NCI-H146 (cell line): Measurements from ENCODE around the gene ABCC11.
"Not testable (repeated sequence)": the region's sequence is repeated elsewhere in the genome, so short reads cannot be mapped to it uniquely, and the experiment has no call there.

Source experiments
- DNase-seq: peaks from one replicate; lab custom pipeline; 2025; lab: John Stamatoyannopoulos, UW

Gene ABCC11

DNA sequence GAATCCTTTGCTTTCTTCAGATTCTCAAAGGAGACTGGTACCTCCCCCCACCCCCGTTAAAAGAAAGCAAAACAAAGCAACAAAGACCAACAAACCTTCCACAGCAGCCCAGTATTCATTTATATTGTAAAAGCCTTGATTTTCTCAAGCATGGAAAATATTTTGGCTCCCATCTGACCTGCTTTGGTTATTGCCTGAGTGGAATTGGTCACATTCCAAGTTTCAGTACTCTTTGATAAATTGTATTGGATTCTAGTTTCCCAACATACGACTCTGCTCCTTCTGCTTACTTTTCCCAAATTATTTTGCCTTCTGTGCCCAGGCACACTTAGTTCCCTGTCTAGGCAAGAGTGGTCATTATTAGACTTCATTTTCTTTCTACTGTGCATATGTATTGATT lies 1.3 kb downstream of the ABCC11 start:
- no peak for DNase-seq

DNA sequence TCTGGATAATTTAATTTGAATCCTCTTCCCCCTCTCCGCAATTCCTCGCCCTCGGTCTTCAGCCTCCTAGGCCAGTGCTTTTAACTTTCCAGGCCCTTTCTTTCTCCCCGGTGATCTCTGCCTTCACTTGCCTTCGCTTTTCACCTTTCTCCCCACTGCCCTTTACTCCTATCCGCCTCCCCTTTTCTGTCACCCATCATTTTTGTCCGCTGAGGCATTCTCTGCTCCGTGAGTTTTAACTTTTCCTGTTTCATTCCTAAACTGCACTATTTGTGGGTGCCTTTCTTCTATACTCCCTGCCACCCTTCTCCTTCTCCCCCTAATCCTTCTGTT lies 2.5 kb downstream of the ABCC11 start:
- no peak for DNase-seq

DNA sequence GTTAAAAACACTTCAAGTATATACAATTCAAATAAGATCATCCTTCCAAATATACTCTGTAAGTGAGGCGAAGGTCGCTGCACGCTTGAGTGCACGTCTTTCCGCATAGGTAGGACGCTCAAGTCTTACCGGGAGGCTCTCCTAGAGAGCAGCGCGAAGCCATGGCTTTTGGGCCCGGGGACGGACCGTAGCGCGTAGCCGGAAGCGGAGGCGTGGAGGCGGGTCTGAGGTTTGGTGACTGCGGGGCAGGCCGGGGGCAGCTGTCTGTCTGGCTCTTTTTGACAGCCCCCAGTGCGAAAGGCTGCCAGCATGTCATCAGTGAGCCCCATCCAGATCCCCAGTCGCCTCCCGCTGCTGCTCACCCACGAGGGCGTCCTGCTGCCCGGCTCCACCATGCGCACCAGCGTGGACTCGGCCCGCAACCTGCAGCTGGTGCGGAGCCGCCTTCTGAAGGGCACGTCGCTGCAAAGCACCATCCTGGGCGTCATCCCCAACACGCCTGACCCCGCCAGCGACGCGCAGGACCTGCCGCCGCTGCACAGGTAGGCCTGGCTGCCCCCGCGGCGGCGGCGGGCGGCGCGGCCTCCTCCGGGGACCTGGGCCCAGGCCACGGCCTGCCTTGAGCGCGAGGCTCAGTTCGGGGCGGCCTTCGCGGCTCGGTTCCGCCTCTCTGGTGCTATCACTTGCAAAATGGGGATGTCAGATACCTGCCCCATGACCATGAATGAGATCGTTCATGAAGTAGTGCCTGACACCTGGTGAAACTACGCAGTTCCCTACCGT lies 3.1 kb downstream of the ABCC11 start, which contains the start of gene LONP2:
LONP2 (plus strand) TSS at position 221 of the 783 bp plus-strand sequence; CDS start at position 310, 89 bp downstream.
- peak; percentile 84 for DNase-seq

DNA sequence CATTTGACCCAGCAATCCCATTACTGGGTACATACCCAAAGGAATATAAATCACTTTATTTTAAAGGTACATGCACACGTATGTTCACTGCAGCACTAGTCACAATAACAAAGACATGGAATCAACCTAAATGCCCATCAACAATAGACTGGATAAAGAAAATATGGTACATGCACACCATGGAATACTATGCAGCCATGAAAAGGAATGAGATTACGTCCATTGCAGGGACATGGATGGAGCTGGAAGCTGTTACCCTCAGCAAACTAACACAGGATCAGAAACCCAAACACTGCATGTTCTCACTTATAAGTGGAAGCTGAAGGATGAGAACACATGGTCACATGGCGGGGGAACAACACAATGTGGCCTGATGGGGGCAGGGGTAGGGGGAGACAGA lies 7.2 kb downstream of the ABCC11 start:
- DNase-seq, result not testable (repeated sequence)

DNA sequence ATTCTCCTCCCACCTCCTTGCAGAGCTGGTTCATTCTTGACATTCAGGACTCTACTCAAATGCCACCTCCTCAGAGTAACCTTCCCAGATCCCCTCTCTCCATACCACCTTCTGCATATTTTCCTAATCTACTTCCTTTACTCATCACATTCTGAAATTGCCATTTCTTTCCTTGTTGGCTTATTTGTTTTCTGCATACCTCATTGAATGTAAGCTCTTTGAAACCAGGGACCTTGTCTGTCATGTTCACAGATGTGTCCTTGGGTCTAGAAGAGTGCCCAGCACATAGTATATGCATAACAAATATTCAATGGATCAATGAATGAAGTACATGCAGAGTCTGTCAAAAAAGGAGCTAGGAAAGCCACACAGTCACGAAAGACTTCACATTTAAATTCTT lies 11.1 kb downstream of the ABCC11 start:
- DNase-seq, result no peak

DNA sequence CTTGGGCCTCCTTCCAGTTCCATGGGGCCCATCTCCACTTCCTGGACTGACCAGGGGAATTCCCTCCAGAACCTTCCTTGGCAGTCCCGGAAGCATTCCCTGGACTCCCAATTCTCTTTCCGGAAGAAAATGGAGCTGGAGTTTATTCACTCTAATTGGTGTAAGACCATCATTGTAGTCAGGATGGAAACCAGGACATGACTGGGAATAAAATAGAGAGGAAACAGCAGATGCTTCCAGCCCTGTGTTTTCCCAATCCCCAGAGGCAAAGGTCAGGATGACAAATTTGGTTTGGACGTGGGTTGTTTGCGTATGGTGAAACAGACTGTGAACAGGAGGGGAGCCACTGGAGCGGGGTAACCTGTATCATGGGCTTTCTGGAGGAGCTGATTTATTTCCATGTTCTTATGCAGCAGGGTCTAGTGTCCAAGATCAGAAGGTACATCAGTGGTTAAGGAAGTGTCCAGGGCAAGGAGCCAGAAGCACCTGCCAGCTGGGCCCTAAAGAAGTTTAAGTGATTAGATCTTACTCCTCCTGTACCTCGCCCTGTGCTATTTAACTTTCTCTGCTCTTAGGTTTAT lies 11.7 kb downstream of the ABCC11 start:
- DNase-seq, result no peak

DNA sequence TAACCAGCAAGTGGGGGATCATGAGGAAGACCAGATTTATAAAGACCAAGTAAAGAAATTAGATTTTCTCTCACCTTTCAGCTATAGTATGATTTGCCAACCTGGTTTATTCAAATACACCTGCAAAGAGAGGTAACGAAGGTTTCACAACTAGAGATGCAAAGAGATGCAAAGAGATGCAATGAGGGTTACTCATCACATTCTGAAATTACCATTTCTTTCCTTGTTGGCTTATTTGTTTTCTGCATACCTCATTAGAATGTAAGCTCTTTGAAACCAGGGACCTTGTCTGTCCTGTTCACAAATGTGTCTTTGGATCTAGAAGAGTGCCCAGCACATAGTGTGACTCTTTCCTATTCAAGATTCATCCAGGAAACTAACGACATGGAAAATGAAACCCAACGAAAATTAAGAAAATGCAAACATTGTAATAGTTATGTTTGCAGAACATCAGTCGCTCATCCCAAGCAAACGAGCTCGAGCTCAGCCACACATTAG lies 12.2 kb downstream of the ABCC11 start:
- DNase-seq, result no peak

DNA sequence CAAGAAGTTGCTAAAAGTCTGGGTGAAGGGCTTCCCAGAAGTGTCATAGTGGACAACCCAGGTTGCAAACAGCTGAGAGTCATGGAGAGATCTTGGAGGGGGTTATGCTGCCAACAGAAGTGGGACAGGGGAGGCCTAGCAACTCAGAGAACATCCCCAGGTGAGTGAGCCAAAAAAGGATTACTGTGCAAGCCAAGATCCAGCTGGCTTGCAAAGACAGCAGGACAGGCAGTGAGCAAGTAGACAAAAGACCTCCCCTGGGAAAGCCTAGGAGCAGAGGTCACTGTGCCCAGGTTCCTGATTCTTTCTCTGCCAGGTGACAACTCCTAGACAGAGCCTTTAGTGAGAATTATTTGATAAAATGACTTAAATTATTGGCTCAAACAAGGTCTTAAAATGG lies 12.7 kb downstream of the ABCC11 start:
- no peak for DNase-seq

DNA sequence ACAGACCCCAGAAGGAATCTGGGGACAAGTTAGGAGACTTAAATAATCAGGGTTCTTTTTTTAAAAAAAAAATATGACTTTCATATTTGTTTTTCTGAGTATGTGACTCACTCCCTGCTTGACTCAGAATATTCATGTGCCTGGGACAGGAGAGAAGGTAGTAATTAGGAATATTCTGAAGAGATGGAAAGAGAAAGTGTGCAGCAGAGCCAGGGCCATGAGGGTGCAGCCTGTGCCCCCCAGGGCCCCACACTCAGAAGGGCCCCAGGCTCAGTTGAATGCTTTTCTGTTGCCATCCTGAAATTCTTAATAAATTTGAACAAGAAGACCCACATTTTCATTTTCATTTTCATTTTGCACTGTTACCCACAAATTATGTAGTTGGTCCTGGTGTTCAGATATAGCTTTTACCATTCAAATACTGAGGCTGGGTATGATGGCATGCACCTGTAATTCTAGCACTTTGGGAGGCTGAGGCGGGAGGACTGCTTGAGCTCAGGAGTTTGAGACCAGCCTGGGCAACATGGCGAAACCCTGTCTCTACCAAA lies 14.8 kb downstream of the ABCC11 start:
- no peak for DNase-seq

DNA sequence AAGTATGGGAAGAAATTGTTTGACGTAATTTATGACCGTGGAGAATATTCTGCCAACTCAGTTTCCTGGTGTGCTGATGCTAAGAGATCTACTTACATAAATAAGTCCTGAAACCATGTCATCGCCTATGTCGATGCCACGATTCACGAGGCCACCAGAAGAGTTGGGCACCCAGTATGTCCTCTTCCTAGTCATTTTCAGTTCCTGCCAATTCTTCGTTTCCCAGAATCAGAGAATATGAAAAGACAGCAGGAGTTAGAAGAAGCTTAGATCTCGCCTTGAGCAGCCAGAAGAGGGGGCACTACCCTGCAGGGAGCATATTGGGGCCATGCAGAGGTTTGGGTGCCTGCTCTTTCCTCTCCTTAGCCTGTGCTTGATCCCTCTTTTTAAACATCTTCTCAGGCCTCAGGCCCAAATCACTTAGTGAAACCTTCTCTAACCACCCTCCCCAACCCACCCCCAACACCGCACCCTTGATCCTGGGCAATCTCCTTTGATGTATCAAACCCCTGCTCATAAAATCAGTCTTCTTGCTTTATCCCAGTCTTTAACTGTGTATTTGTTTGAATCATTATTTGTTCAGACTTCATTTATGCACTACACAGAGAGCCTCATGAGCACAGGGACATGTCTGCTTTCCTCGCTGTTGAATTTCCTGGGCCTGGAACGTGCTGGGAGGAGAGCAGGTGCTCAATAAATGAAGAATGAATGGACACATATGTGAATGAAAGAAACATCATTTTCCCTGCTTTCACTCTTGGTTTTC lies 15.4 kb downstream of the ABCC11 start:
- DNase-seq, result no peak

DNA sequence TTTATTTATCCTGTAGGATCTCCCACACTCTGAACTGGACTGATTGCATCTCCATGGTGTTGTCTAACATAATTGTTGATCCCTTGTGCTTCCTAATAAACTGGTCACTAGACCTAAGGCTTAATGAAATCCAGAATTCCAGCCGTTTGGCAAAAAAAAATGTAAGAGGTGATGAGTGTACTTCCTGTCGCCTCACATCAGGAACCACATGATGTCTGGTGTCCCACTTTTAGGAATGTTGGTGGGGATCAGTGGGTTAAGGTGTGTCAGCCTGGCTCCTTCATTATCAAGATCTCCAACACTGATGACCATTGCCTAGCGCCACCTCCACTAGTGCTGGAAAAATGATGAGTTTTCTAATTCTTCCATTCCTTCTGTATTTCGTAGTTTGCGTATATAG lies 21.9 kb downstream of the ABCC11 start:
- DNase-seq, result no peak

DNA sequence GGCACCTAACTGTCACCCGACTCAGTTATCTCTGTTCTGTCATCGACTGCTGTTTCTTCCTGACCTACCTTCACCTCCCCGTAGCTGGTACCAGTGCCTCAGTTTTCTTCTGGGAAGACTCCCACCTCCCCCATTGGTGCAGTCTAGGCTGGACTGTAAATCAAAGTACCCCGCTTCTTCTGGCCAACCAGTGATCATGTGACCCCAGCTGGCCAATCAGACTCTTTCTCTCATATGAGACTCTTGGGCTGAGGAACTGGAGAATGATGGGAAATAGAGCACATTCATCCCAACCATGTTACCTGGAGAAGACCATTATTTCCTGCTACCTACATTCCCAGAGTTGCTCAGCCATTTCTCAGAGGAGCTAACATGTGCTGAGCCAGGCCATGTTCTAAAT lies 23.8 kb downstream of the ABCC11 start:
- DNase-seq, result no peak

DNA sequence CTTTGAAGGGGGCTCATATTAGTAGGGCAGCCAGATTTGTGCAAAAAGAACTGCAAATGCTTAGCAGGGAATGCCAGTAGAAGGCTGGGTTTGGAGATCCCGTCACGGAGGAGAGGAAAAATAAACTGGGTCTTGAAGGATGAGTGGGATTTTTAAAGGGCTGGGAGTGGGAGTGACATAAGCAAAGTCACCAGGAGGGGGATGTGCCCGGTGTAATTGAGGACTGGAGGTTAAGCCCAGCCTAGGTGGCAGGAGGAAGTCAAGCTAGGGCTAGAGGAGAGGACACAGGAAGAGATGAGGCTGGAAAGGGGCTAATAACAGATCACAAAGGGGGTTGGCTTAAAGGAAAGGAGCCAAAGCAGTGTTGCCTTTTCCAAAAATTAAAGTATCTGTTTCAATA lies 26.4 kb downstream of the ABCC11 start:
- no peak for DNase-seq

DNA sequence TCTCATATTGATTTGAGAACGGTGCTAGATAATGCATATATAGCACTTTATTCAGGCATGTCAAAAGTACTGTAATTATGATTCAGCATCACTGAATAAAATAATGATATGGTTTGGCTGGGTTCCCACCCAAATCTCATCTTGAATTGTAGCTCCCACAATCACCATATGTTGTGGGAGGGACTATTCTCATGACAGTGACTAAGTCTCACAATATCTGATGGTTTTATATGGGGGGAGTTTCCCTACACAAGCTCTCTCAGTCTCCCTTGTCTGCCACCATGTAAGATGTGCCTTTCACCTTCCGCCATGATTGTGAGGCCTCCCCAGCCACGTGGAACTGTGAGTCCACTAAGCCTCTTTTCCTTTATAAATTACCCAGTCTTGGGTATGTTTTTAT lies 28.9 kb downstream of the ABCC11 start:
- DNase-seq, result no peak

DNA sequence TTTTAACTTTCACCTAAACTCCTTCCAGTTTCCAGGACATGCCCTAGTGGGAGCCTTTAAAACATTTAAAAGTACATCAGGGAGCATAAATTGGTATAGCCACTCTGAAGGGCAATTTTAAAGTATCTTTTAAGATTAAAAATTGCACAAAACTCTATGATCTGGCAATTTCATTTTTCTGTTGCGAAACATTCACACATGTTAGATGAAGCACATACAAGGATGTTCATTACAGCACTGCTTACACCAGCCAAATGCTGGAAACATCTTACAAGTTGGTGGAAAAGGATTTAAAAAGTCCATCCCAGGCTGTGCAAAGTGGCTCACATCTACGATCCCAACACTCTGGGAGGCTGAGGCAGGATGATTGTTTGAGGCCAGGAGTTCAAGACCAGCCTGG lies 29.6 kb downstream of the ABCC11 start:
- no peak for DNase-seq

DNA sequence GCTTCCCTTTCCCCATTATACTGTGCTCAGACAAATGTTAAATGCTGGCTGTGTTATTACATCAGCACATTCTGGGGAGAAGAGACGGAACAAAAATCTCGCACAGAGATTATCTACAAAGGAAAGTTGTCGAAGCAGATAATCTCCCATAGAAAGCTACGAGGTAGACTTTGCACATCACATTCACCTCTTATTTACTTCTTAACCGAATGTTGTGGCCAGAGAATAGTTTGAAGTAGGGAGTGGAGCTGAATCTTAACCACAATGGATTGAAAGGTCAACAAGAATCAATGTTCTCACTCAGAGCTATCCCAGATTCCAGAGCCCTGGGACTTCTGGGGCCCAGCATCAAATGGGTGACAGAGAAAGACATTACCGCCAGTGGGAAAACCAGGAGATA lies 31.6 kb downstream of the ABCC11 start:
- DNase-seq, result no peak

DNA sequence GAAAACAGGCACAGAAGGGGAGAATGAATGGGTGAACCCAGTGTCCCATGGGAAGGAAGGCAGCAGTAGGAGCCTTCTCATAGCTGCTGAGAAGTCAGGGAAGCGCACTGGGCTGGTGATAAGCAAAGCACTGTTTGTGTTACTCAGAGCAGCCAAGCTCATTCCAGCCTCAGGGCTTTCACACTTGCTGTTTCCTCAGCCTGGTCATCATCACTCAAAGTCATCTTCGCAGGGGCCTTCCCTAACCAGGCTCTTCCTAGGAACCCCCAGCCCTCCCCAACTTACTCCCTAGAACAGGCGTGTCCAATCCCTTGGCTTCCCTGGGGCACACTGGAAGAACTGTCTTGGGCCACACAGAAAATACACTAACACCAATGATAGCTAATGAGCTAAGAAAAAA lies 35.3 kb downstream of the ABCC11 start:
- DNase-seq, result no peak

DNA sequence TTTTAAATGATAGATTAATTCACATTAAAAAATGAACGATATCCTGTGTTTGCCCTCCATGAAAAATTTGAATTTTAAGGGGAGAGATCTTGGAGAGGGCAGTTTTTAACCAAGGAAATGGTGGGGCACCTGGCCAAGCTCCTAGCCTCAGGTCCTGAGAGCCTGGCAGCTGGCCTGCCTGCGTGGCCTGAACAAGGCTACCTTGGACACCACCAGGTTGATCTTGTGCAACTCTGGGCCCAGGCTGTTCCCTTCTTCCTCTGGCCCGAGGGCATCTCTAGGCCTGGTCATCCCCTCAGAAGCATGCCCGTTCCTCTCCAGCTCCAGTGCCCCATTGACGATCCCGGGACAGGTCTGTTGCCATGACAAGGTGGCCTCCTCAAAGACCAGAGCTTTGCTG lies 36.6 kb downstream of the ABCC11 start:
- DNase-seq, result no peak

DNA sequence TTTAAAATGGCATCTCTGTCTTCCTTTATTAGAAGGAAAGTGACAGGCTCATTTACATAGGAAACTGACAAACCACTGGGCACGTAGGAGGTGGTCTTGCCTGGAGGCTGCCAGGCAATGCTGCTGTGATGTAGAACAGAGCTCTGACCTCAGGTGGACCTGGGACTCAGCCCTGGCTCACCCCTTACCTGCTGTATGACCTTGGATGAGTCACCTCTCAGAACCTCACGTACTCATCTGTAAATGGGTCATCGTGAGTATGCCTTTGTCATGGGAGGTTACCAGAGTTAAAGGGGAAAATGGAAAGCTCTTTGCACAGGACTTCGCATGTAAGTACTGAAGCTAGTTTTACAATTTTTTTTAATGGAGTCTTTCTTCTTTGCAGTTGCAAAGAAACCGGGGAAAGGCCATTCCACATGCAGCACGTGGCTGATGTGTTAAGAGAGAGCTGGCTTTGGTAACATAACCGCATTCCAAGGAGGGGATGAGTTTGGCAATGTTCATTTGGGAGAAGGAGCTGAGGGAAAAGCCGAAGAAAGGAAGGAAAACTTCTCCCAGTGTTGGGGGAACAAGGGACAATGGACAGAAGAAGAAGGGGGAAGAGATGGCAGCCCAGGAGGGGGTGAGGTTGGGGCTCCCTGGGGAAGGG lies 40.6 kb downstream of the ABCC11 start:
- no peak for DNase-seq

DNA sequence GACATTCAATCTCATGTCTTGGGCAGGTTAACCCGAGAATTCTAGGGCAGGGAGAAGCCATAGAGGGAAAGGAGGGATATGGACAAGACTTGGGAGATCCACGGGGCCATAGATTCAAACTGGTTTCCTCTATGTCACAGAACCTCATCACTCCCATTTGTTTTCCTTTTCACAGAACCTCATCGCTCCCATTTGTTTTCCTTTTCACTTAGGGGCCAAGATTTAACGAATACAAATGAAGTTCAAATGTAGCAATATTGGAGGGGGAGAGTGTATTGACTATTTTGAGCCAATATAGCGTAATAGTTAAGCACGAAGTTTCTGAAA lies 42.6 kb downstream of the ABCC11 start:
- DNase-seq, result no peak

DNA sequence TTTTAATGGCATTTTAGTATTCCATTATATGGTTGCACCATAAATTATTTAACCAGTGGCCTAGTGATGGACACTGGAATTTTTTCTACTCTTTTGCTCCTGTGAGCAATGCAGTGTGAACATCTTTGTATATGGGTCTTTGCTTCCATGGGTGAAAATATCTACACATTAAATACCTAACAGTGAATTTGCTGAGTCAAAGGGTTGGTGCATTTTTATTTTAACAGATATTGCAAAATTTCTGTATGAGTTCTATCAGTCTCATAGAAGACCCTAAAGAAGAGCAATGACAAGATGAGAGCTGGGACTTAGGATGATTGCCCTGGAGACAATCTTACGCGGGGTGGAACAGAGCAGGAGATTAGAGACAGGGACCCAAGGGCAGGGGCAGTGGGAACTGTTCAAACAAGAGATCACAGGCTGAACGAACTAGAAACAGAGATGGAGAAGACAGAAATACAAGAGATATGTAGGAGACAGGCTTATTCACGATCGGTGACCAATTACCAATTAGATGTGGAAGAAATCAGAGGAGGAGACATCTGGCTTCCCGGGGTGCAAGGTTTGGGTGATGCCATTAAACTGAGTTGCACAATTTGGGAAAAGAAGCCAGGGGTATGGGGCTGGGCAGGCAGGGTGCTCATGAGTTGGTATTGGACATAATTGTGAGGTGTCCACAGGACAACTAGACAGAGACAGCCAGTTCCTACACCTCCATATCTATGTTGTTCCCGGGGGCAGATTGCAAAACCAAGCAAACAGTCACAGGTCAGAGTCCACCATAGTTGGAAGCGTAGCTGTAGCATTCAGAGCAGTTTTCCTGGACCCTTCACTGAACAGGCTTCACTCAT lies 43.1 kb downstream of the ABCC11 start:
- DNase-seq, result no peak
